Colon (tissue), 2 donors: ENCODE results near the gene RIPK1.
"Not testable (repeated sequence)": the region's sequence is repeated elsewhere in the genome, so short reads cannot be mapped to it uniquely, and the experiment has no call there.

Source experiments
- FAIRE-seq: peaks from 2 replicates; lab custom pipeline; 2012; peaks lifted over from hg19 to GRCh38; lab: Jason Lieb, UNC
- donor health status: control.
- donor health status: control.

RIPK1 gene

DNA sequence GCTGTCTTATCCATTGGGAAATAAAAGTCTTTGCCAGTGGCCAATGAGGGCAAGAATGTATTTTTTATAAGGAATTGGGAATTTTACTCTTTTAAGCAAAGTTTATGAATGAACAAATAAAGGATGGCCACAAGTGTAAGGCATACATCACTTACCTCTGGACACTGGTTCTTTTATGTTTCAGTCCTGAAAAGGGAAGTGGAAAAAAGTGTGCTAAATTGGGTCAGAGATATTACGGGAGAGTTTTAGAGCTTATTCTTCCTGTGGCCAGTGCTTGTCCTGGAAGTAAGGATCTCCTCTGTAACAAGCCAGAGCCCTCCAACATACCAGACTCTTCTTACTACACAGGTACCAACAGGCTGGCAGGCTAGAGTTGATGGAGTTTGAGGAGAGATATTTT, 22.5 kb upstream of the RIPK1 start:
- FAIRE-seq, result no peak

GRCh38 chr6:3046295-3046694, 22.0 kb upstream of the RIPK1 start:
- FAIRE-seq, result no peak

- not testable (repeated sequence) for FAIRE-seq
Measured at GRCh38 chr6:3048009-3048408, 20.3 kb upstream of the RIPK1 start.

DNA sequence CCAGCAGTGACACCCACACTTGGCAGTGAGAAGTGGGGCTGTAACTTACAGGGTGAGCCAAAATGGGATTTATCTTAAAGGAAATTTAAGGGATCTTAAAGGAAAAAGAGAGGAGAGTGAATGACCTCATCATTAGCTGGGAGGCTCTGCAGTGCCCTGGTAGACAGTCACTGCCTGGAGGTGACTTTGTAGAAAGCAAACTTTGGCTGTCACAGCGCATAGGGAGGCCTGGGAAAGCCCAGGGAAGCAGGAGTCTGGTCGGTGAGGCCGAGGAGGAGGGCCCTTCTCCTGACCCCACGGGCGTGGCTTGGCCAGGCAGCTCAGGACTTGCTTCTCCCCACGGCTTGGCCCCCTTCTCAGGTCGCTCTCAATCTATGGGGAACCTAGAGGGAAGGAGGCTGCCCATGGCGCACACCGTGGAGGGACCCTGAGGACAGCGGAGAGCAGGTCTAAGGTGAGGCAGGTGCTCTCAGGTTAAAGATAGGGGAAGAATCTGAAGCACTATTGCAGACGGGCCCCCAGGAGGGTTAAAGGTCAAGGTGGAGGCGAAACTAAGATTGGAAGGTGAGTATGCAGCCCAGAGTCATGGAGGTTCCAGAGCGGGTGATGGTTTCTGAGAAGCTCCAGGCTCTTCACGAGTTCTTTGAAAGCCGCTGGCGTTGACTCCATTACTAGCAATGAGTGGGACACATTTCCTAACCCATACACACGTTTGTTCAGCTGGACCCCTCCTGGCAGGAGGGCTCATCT, 15.6 kb upstream of the RIPK1 start:
- FAIRE-seq, result no peak

DNA sequence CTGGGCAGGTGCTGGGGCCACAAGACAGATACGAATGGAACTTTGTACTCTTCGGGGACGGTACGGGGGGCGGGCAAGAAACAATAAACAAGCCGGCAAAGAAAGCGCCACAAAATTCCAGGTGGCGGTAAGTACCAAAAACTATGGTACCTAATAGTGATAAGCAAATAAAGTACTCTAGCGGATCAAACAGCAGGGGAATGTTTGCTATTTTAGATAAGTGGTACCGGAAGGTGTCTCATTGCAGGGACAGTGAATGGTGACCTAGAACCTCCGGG, 15.1 kb upstream of the RIPK1 start:
- no peak for FAIRE-seq

- FAIRE-seq, result not testable (repeated sequence)
Measured at GRCh38 chr6:3054229-3055157, 13.8 kb upstream of the RIPK1 start.

DNA sequence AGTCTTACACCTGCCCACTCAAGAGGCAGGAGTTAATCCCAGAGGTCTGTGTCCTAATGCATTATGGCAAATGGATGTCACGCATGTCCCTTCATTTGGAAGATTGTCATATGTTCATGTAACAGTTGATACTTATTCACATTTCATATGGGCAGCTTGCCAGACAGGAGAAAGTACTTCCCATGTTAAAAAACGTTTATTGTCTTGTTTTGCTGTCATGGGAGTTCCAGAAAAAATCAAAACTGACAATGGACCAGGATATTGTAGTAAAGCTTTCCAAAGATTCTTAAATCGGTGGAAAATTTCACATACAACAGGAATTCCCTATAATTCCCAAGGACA, 13.2 kb upstream of the RIPK1 start:
- not testable (repeated sequence) for FAIRE-seq

DNA sequence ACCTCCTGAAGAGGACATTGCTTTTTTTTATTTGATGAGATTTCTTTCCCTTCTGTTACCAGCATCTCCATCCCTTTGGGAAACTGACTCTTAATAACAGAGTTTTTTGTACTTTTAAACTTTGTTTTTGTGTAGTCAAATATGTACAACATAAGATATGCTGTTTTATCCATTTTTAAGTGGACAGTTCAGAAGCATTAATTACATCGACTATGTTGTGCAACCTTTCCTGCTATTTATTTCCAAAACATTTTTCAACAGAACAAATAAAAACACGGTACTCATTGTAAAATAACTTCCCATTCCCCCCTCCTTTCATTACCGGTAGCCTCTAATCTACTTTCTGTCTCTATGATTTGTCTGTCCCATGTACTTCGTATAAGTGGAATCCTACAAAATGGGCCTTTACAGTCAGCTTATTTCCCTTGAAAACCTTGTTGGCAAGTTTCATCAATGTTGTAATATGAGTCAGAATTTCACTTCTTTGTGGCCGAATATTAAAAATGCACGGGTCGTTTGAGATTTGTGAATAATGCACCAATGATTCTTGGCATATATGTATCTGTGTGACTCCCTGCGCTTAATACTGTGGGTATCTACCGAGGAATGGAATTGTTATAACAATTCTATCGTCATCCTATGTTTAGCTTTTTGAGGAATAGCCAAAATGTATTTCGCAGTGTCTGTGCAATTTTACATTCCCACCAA, 11.1 kb upstream of the RIPK1 start:
- FAIRE-seq, result no peak

- no peak for FAIRE-seq
Measured at GRCh38 chr6:3058957-3059356, 9.3 kb upstream of the RIPK1 start.

GRCh38 chr6:3060092-3060491, 8.2 kb upstream of the RIPK1 start:
- FAIRE-seq, result not testable (repeated sequence)

- no peak for FAIRE-seq
Measured at GRCh38 chr6:3061501-3061941, 6.8 kb upstream of the RIPK1 start.

DNA sequence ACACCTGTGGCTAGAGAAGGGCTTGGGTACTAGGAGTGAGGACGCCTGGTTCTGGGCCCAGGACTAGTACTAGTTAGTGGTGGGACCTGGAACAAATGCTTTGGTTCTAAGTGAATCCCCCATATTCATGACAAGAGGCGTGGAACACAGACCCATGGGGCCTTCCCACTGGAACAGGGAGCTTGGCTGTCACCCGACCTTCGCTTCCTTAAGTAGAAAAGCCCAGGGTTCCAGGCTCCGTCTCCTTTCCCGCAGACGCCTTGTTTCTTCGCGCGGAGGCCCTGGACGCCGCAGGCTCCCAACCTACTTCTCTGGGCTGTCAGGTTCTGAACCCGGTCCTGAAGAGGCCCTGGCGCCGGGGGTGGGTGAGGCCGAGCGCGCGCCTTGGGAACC, 5.0 kb upstream of the RIPK1 start:
- FAIRE-seq, result not testable (repeated sequence)

DNA sequence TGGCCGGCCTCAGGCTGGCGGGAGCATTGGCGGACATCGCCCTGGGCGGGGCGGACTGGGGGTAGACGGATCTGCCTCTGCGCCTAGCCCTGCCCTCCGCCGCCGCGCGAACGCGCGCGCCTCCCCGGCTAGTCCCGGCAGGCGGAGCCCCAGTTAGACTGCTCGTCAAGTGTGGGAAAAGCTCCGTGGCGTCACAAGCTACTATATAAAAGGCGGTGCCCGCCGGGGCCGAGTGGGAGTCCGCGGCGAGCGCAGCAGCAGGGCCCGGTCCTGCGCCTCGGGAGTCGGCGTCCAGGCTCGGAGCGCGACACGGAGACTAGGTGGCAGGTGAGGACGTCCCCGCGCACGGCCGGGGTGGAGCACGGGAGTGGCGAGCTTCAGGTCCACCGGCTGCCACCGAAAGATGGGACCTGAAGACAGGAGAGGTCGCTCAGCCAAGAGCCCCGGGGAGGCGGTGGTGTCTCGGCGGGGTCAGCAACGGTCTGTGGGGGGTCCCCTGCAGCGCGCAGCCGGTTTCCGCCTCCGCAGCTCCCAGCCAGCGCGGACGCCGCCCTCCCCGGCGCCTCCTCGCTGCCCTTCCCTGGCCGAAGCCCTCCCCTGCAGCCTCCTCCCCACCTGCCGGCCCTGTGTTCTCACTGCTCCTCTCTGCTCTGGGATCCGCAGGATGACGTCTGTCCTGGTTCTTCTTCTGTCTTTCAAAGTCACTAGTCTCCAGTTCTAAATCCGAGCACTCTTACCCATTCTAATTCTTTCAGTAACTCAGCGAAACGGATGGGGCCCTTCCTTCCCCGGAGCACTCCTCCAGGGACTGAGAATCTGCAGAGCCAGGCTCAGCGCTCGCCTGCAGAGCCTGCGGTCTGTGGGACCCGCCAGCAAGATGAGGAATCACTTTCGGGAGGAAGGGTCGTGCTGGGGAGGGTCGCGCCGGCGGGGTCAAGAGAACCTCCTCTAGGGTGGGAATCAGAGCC, 4.3 kb upstream of the RIPK1 start:
- no peak for FAIRE-seq

GRCh38 chr6:3071568-3071967, 3.3 kb downstream of the RIPK1 start:
- no peak for FAIRE-seq

- no peak for FAIRE-seq
Measured at GRCh38 chr6:3072798-3073197, 4.5 kb downstream of the RIPK1 start.

DNA sequence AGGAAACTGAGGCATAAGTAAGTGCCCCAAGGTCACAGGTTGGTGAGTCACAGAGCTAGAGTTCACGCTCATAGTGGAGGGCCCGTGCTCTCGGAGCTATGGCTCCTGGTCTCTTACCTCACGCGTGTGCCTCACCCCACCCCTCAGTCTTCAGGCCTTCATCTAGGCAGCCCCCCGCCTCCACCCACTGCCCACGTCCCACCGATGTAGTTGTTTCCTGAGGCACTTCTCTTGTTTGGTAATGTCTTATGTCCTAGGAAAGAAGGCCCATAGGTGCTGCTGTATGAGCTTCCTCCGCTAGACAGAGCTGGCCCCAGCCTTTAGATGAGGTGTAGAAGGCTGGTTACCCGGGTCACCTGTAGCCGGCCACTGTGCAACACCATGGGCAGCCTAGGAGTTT, 5.1 kb downstream of the RIPK1 start:
- FAIRE-seq, result no peak

GRCh38 chr6:3075772-3076113, 7.4 kb downstream of the RIPK1 start:
- no peak for FAIRE-seq

DNA sequence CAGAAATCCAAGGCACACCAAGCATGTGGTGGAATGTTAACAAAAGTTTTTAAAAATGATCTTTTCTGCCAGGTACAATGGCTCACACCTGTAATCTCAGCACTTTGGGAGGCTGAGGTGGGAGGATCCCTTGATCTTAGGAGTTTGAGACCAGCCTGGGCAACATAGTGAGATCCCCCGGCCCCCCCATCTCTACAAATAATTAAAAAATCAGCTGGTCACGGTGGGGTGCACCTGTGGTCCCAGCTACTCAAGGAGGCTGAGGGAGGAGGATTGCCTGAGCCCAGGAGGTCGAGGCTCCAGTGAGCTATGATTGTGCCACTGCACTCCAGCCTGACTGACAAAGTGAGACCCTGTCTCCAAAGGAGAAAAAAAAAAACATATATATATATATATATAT, 8.0 kb downstream of the RIPK1 start:
- FAIRE-seq, result no peak

- no peak for FAIRE-seq
Measured at GRCh38 chr6:3077430-3077829, 9.1 kb downstream of the RIPK1 start.

DNA sequence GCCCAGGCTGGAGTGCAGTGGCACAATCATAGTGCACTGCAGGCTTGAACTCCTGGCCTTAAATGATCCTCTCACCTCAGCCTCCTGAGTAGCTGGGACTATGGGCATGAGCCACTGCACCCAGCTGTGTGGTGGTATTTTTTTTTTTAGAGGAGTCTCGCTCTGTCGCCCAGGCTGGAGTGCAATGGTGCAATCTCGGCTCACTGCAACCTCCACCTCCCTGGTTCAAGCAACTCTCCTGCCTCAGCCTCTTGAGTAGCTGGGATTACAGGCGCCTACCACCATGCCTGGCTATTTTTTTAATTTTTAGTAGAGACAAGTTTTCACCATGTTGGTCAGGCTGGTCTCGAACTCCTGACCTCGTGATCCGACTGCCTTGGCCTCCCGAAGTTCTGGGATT, 10.7 kb downstream of the RIPK1 start:
- FAIRE-seq, result not testable (repeated sequence)

GRCh38 chr6:3079682-3080081, 11.4 kb downstream of the RIPK1 start:
- FAIRE-seq, result no peak

DNA sequence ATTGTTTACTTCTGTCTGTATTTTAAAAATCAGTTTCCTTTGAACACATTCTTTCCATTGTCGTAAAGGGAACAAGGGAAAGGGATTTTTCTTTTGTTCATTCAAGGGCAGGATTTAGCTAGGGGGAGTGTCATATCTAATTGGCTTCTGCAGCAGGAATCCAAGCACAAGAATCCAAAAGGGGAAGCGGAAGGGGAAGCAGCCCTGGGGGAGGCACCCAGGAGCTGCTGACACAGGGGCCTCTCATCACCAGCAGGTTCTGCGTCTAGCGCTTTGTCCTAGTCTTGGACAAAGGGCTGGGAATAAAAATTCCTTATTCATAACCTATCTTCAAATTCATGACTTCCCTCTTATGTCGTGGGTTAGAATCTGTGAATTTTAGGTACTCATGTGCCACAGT, 13.7 kb downstream of the RIPK1 start:
- no peak for FAIRE-seq
